Body of pancreas (tissue), 4 donors: ENCODE results near the gene KRT1. TPM values are rescaled to one million over a fixed set of nuclear protein-coding genes. Genes with fewer than 3 reads are reported as not detected.
A peak's percentile ranks its signal among the peaks of the same experiment; 100 is the strongest.

Source experiments
- ATAC-seq: fragments of 150-250 bp; one replicate; pipeline ENCODE4 v1.9.1; 2016
- DNase-seq, 4 donors: peaks; one replicate each; pipeline ENCODE4 v3.0.0-alpha.2; 2019
- H3K27ac ChIP-seq, 4 donors: fragments of 200-600 bp; sonication (generic); 1 replicate in 3 of 4; 2 replicates in 1 of 4; pipeline versions ENCODE4 v1.5.1 to v1.6.1; 2016 to 2019; ENCODE audit warnings: mild to moderate bottlenecking in 1 of 4, mixed read lengths in 1 of 4, moderate library complexity in 1 of 4
- H3K27me3 ChIP-seq, 2 donors: fragments of 200-600 bp; sonication (generic); one replicate each; pipeline ENCODE4 v1.6.0; 2016; ENCODE audit warnings: mild to moderate bottlenecking in 1 of 2
- H3K36me3 ChIP-seq, 2 donors: fragments of 200-600 bp; sonication (generic); replicated peaks in 1 of 2; 2 replicates each; pipeline ENCODE4 v1.5.1; 2016; ENCODE audit warnings: low read depth in 2 of 2; ENCODE audit not compliant: insufficient read depth in 1 of 2
- H3K4me1 ChIP-seq: fragments of 200-600 bp; sonication (generic); one replicate; pipeline ENCODE4 v1.6.0; 2016
- H3K4me3 ChIP-seq, 2 donors: fragments of 200-600 bp; sonication (generic); 1 replicate in 1 of 2; 2 replicates in 1 of 2; pipeline ENCODE4 v1.5.1; 2016 to 2019
- H3K9me3 ChIP-seq, 3 donors: fragments of 200-600 bp; sonication (generic); 1 replicate in 2 of 3; 2 replicates in 1 of 3; pipeline ENCODE4 v1.5.1; 2016
- POLR2A ChIP-seq, 3 donors: fragments of 450-650 bp; IDR thresholded peaks; one replicate each; pipeline ENCODE4 v1.6.1; 2016; ENCODE audit warnings: antibody characterized with exemption in 3 of 3, mild to moderate bottlenecking in 2 of 3
- WGBS, 2 donors: methylation state at CpG; one replicate each; pipeline ENCODE4 v1.1.5; 2017; 5-methylcytosine and 5-hydroxymethylcytosine counted together
- intact Hi-C: fragments of 100-400 bp; cut with DNase I; formaldehyde crosslinking; loops from one replicate; pipeline ENCODE4 v1.15.1; 2023
- total RNA-seq, 2 donors: library from RNA; depleted of rRNA; stranded (reverse); fragments of >200 nt; gene quantifications; one replicate each; pipeline ENCODE4 v1.1.0, GENCODE V29; 2016
- TF ChIP-seq, protein P1 (sequence below), 7 experiments: fragments of 450-650 bp in 4 of 7; fragments of 200-600 bp in 3 of 7; sonication (generic) in 3 of 7; IDR thresholded peaks; one replicate each; pipeline ENCODE4 v1.5.1; 2016 to 2019; ENCODE audit warnings: antibody characterized with exemption in 7 of 7

The KRT1 gene
- total RNA-seq, 2 donors from 2014 or later: not detected

GRCh38 chr12:52669426-52669825 is 10.8 kb downstream of the KRT1 start:
- no peaks in the 10 kb centered on the region for H3K27me3 ChIP-seq
- H3K36me3 ChIP-seq: no peaks in the 10 kb centered on the region
- DNase-seq (no peak), ATAC-seq (no peak)
- no peaks in the 10 kb centered on the region for H3K9me3 ChIP-seq
- H3K4me3 ChIP-seq: no peak overlapping the region
- TF ChIP-seq, protein P1, sequence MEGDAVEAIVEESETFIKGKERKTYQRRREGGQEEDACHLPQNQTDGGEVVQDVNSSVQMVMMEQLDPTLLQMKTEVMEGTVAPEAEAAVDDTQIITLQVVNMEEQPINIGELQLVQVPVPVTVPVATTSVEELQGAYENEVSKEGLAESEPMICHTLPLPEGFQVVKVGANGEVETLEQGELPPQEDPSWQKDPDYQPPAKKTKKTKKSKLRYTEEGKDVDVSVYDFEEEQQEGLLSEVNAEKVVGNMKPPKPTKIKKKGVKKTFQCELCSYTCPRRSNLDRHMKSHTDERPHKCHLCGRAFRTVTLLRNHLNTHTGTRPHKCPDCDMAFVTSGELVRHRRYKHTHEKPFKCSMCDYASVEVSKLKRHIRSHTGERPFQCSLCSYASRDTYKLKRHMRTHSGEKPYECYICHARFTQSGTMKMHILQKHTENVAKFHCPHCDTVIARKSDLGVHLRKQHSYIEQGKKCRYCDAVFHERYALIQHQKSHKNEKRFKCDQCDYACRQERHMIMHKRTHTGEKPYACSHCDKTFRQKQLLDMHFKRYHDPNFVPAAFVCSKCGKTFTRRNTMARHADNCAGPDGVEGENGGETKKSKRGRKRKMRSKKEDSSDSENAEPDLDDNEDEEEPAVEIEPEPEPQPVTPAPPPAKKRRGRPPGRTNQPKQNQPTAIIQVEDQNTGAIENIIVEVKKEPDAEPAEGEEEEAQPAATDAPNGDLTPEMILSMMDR (IDR thresholded peaks at IDR 0.05): no peak
- TF ChIP-seq POLR2A (IDR thresholded peaks at IDR 0.05): no peak
- intact Hi-C loops: no loop called here
- H3K4me1 ChIP-seq: no peaks in the 10 kb centered on the region
- H3K27ac ChIP-seq: no peak overlapping the region

GRCh38 chr12:52667931-52668330 is 12.3 kb downstream of the KRT1 start:
- no peak for DNase-seq
- no peak overlapping the region for H3K27ac ChIP-seq
- H3K36me3 ChIP-seq: no peaks in the 10 kb centered on the region
- no peaks in the 10 kb centered on the region for H3K27me3 ChIP-seq
- intact Hi-C loops: no loop called here
- ATAC-seq: no peak
- H3K9me3 ChIP-seq: no peaks in the 10 kb centered on the region
- H3K4me1 ChIP-seq: no peaks in the 10 kb centered on the region
- no peak overlapping the region for H3K4me3 ChIP-seq
- TF ChIP-seq, protein P1 (IDR thresholded peaks at IDR 0.05): no peak
- no peak for TF ChIP-seq POLR2A (IDR thresholded peaks at IDR 0.05)
- 69 to 75% methylated on average over 7 of the region's 7 CpGs for WGBS, 2 donors

DNA sequence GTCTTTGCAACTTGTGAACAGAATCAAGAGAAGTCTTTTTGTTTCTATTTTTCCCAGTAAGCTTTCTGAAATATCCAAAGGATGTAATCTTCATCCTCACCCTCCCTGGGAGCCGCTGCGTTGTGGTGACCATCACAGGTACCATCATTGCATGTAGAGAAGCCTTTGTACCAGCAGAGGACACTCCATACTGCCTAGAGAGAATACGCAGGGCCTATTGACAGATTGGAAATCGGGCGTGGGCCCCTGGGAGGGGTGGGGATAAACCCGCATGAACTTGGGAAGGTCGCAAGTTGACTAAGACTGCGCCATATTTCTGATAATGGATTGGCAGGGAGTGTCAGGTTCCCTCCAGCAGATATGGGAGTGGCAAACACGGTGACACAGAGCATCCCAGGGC is 12.7 kb downstream of the KRT1 start:
- Histone ChIP-seq H3K4me3 (no peak overlapping the region), H3K27ac (no peak overlapping the region), H3K36me3 (no peaks in the 10 kb centered on the region), H3K27me3 (no peaks in the 10 kb centered on the region), H3K4me1 (no peaks in the 10 kb centered on the region), H3K9me3 (no peaks in the 10 kb centered on the region)
- intact Hi-C loops: no loop called here
- DNase-seq (no peak), ATAC-seq (no peak)
- no peak for TF ChIP-seq POLR2A (IDR thresholded peaks at IDR 0.05)
- TF ChIP-seq, protein P1 (IDR thresholded peaks at IDR 0.05): peak in 3 of 7 experiments; percentile 8 to 21 (median 18)
- WGBS, 2 donors: 41 to 53% methylated on average over 9 of the region's 9 CpGs

- DNase-seq (no peak), ATAC-seq (no peak)
- no peaks in the 10 kb centered on the region for H3K9me3 ChIP-seq
- no peak overlapping the region for H3K4me3 ChIP-seq
- no peaks in the 10 kb centered on the region for H3K4me1 ChIP-seq
- TF ChIP-seq, protein P1 (IDR thresholded peaks at IDR 0.05): no peak
- TF ChIP-seq POLR2A (IDR thresholded peaks at IDR 0.05): no peak
- H3K27me3 ChIP-seq: no peaks in the 10 kb centered on the region
- H3K36me3 ChIP-seq: no peaks in the 10 kb centered on the region
- H3K27ac ChIP-seq: no peak overlapping the region
- WGBS, 2 donors: 57 to 60% methylated on average over 2 to 3 of the region's 3 CpGs
- intact Hi-C loops: no loop called here
Observed at GRCh38 chr12:52666471-52666870, 13.7 kb downstream of the KRT1 start.

GRCh38 chr12:52663420-52663819 is 16.8 kb downstream of the KRT1 start:
- TF ChIP-seq, protein P1 (IDR thresholded peaks at IDR 0.05): no peak
- no peak for TF ChIP-seq POLR2A (IDR thresholded peaks at IDR 0.05)
- DNase-seq (no peak), ATAC-seq (no peak)
- Histone ChIP-seq H3K4me3 (no peak overlapping the region), H3K27ac (no peak overlapping the region), H3K27me3 (no peaks in the 10 kb centered on the region), H3K36me3 (no peaks in the 10 kb centered on the region), H3K4me1 (no peaks in the 10 kb centered on the region), H3K9me3 (no peaks in the 10 kb centered on the region)
- intact Hi-C loops: no loop called here
